GM18498 (cell line): Measurements from ENCODE around the gene IQCF5.
"Not testable (repeated sequence)": the region's sequence is repeated elsewhere in the genome, so short reads cannot be mapped to it uniquely, and the experiment has no call there.

Experiments used
- ATAC-seq: cut with Tn5 transposase; IDR thresholded peaks from one replicate; pipeline ENCODE4 v1.9.1; 2021; ENCODE audit warnings: mild to moderate bottlenecking, moderate library complexity; ENCODE audit not compliant: unreplicated experiment

The IQCF5 gene

GRCh38 chr3:51869304-51869703 is 6.1 kb downstream of the IQCF5 start:
- ATAC-seq, result no peak

GRCh38 chr3:51868896-51869295 is 6.5 kb downstream of the IQCF5 start:
- ATAC-seq, result not testable (repeated sequence)

- no peak for ATAC-seq
Measured at GRCh38 chr3:51862886-51863285, 12.5 kb downstream of the IQCF5 start.

GRCh38 chr3:51860703-51861665 is 14.4 kb downstream of the IQCF5 start, which contains the start of gene IQCF2:
Gene IQCF2, plus strand, starts transcription at chr3:51861615. Its CDS starts 52 bp downstream, at chr3:51861667.
- no peak for ATAC-seq

GRCh38 chr3:51855411-51855810 is 20.0 kb downstream of the IQCF5 start:
- not testable (repeated sequence) for ATAC-seq

- ATAC-seq, result no peak
Measured at GRCh38 chr3:51845129-51845528, 30.3 kb downstream of the IQCF5 start.

- ATAC-seq, result no peak
Measured at GRCh38 chr3:51836606-51837005, 38.8 kb downstream of the IQCF5 start.

- no peak for ATAC-seq
Measured at GRCh38 chr3:51830836-51831385, 44.5 kb downstream of the IQCF5 start.

GRCh38 chr3:51830345-51830744 is 45.1 kb downstream of the IQCF5 start:
- ATAC-seq, result no peak

- no peak for ATAC-seq
Measured at GRCh38 chr3:51828297-51828696, 47.1 kb downstream of the IQCF5 start.
